ENCODE data around the gene ACOT7. TPM values are rescaled to one million over a fixed set of nuclear protein-coding genes. Genes with fewer than 3 reads are reported as not detected.

Gene ACOT7
- total RNA-seq, 1 donor from 2014 or later = 48.1 TPM

GRCh38 chr1:6257541-6258069, 136.0 kb downstream of the ACOT7 start:
- no peaks in the 10 kb centered on the region for H3K9me3 Mint-ChIP-seq (ENCODE audit: low read depth)
- H3K4me1 Mint-ChIP-seq (ENCODE audit: low read depth) = peaks cover 2% of the 10 kb centered on the region
- no peak overlapping the region for H3K4me3 Mint-ChIP-seq (ENCODE audit: unreplicated experiment)
- no peak for TF ChIP-seq CTCF (IDR thresholded peaks at IDR 0.05)
- DNase-seq (ENCODE audit: low spot score) = no peak
- no peaks in the 10 kb centered on the region for H3K36me3 Mint-ChIP-seq (ENCODE audit: low read depth)
- H3K27me3 Mint-ChIP-seq (ENCODE audit: low read depth) = no peaks in the 10 kb centered on the region
- no peak overlapping the region for H3K27ac Mint-ChIP-seq (ENCODE audit: unreplicated experiment)

GRCh38 chr1:6256645-6257044, 136.9 kb downstream of the ACOT7 start:
- Mint-ChIP-seq H3K27me3 (ENCODE audit: low read depth) (peaks cover 4% of the 10 kb centered on the region), H3K27ac (ENCODE audit: unreplicated experiment) (no peak overlapping the region), H3K4me3 (ENCODE audit: unreplicated experiment) (no peak overlapping the region), H3K9me3 (ENCODE audit: low read depth) (no peaks in the 10 kb centered on the region), H3K4me1 (ENCODE audit: low read depth) (peaks cover under 1% of the 10 kb centered on the region), H3K36me3 (ENCODE audit: low read depth) (no peaks in the 10 kb centered on the region)
- TF ChIP-seq CTCF (IDR thresholded peaks at IDR 0.05) = no peak
- no peak for DNase-seq (ENCODE audit: low spot score)

- H3K4me3 Mint-ChIP-seq (ENCODE audit: unreplicated experiment) = no peak overlapping the region
- no peaks in the 10 kb centered on the region for H3K9me3 Mint-ChIP-seq (ENCODE audit: low read depth)
- TF ChIP-seq CTCF (IDR thresholded peaks at IDR 0.05) = no peak
- H3K27ac Mint-ChIP-seq (ENCODE audit: unreplicated experiment) = no peak overlapping the region
- H3K27me3 Mint-ChIP-seq (ENCODE audit: low read depth) = peaks cover 18% of the 10 kb centered on the region
- DNase-seq (ENCODE audit: low spot score) = no peak
- H3K4me1 Mint-ChIP-seq (ENCODE audit: low read depth) = no peaks in the 10 kb centered on the region
- no peaks in the 10 kb centered on the region for H3K36me3 Mint-ChIP-seq (ENCODE audit: low read depth)
These were observed 138.9 kb downstream of the ACOT7 start for GRCh38 chr1:6254691-6255090.

- no peaks in the 10 kb centered on the region for H3K36me3 Mint-ChIP-seq (ENCODE audit: low read depth)
- H3K4me1 Mint-ChIP-seq (ENCODE audit: low read depth) = no peaks in the 10 kb centered on the region
- no peak overlapping the region for H3K27ac Mint-ChIP-seq (ENCODE audit: unreplicated experiment)
- H3K9me3 Mint-ChIP-seq (ENCODE audit: low read depth) = no peaks in the 10 kb centered on the region
- DNase-seq (ENCODE audit: low spot score) = no peak
- H3K27me3 Mint-ChIP-seq (ENCODE audit: low read depth) = peaks cover 21% of the 10 kb centered on the region
- no peak for TF ChIP-seq CTCF (IDR thresholded peaks at IDR 0.05)
- H3K4me3 Mint-ChIP-seq (ENCODE audit: unreplicated experiment) = no peak overlapping the region
These were observed 140.2 kb downstream of the ACOT7 start for GRCh38 chr1:6253380-6253779.

- no peak overlapping the region for H3K4me3 Mint-ChIP-seq (ENCODE audit: unreplicated experiment)
- H3K9me3 Mint-ChIP-seq (ENCODE audit: low read depth) = no peaks in the 10 kb centered on the region
- no peak for DNase-seq (ENCODE audit: low spot score)
- peaks cover 25% of the 10 kb centered on the region for H3K27me3 Mint-ChIP-seq (ENCODE audit: low read depth)
- H3K36me3 Mint-ChIP-seq (ENCODE audit: low read depth) = no peaks in the 10 kb centered on the region
- no peak overlapping the region for H3K27ac Mint-ChIP-seq (ENCODE audit: unreplicated experiment)
- TF ChIP-seq CTCF (IDR thresholded peaks at IDR 0.05) = no peak
- H3K4me1 Mint-ChIP-seq (ENCODE audit: low read depth) = no peaks in the 10 kb centered on the region
These were observed 141.2 kb downstream of the ACOT7 start for GRCh38 chr1:6252374-6252710.
